Hypothalamus (tissue), 51 donors: ENCODE results near the gene TTL.
"Not testable (repeated sequence)": the region's sequence is repeated elsewhere in the genome, so short reads cannot be mapped to it uniquely, and the experiment has no call there.

Experiments used
- DNase-seq, 51 donors: peaks; one replicate each; lab custom pipeline; 2025; lab: John Stamatoyannopoulos, UW

TTL gene

GRCh38 chr2:112472547-112473263, 9.3 kb upstream of the TTL start:
- DNase-seq = no peak

GRCh38 chr2:112474844-112475486, 7.0 kb upstream of the TTL start:
- DNase-seq = no peak

GRCh38 chr2:112476434-112476833, 5.5 kb upstream of the TTL start:
- no peak for DNase-seq

- no peak for DNase-seq
Observed at GRCh38 chr2:112480530-112481049, 1.4 kb upstream of the TTL start.

GRCh38 chr2:112481050-112481527, 867 bp upstream of the TTL start:
- peak; percentile 30 to 89 (median 70) for DNase-seq

GRCh38 chr2:112482309-112483041, 519 bp downstream of the TTL start:
- peak in 33 of 51 donors; percentile 2 to 64 (median 42) for DNase-seq

GRCh38 chr2:112483042-112483473, 1.1 kb downstream of the TTL start:
- DNase-seq = peak in 13 of 51 donors; percentile 3 to 64 (median 18)

GRCh38 chr2:112483831-112484230, 1.9 kb downstream of the TTL start:
- DNase-seq = no peak

GRCh38 chr2:112485849-112486248, 3.9 kb downstream of the TTL start:
- DNase-seq = no peak

- DNase-seq = no peak
Observed at GRCh38 chr2:112486895-112487294, 4.9 kb downstream of the TTL start.

GRCh38 chr2:112487444-112487961, 5.5 kb downstream of the TTL start:
- no peak for DNase-seq

- no peak for DNase-seq
Observed at GRCh38 chr2:112488201-112488600, 6.2 kb downstream of the TTL start.

- DNase-seq = peak in 6 of 51 donors; percentile 3 to 47 (median 12)
Observed at GRCh38 chr2:112491946-112492345, 10.0 kb downstream of the TTL start.

GRCh38 chr2:112493048-112493447, 11.1 kb downstream of the TTL start:
- no peak for DNase-seq

- peak in 1 of 51 donors; percentile 8 for DNase-seq
Observed at GRCh38 chr2:112493858-112494648, 12.1 kb downstream of the TTL start.

- DNase-seq = no peak
Observed at GRCh38 chr2:112494828-112495227, 12.9 kb downstream of the TTL start.

- not testable (repeated sequence) for DNase-seq
Observed at GRCh38 chr2:112495878-112496277, 13.9 kb downstream of the TTL start.

GRCh38 chr2:112500850-112501484, 19.0 kb downstream of the TTL start:
- peak in 19 of 51 donors; percentile 2 to 62 (median 15) for DNase-seq

GRCh38 chr2:112509239-112509998, 27.5 kb downstream of the TTL start:
- not testable (repeated sequence) for DNase-seq
